ENCODE measurements around the gene OR52N5. TPM values are rescaled to one million over a fixed set of nuclear protein-coding genes. Genes with fewer than 3 reads are reported as not detected.

Gene OR52N5
- total RNA-seq, 1 experiment from 2014 or later = not detected

DNA sequence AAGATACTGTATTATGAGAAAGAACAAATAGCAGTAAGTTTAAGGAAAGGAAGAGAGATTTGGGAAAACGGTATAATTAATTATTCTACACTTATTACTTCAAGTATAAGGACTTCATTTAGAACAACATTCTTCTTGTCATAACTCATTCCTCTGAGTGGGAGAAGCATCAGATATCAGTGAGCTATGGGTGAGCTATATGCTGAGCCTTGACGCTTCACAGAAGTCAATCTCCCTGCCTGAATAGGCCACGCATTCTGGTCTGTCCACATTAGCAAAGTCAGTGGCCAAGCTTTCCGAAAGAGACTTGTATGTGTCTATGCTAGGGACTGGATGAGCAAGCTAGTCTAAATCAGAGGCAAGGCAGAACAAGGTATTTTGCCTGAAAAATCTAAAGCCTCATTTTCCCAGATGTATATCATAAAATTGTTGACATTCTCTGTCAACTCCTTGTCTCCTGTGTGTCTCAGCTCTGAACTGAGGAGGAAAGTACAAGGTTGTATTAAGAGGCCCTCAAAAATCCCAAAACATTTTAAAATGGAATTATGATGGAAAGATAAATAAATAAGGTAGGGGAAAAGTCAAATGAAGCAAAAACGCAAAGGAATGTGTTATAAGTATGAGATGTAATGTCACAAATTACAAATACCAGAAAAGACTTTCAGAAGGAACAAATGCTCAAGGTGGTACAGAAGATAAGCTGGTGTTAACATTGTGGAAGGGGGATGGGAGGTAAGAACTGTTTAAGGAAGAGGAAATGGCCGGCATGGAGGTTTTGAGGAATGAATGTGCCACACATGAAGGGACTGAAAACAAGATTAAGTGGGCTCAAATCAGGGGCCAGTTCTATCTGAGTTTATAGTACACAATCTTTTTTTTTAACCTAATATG is 27.0 kb upstream of the OR52N5 start:
- POLR2A ChIA-PET = no interaction called here

DNA sequence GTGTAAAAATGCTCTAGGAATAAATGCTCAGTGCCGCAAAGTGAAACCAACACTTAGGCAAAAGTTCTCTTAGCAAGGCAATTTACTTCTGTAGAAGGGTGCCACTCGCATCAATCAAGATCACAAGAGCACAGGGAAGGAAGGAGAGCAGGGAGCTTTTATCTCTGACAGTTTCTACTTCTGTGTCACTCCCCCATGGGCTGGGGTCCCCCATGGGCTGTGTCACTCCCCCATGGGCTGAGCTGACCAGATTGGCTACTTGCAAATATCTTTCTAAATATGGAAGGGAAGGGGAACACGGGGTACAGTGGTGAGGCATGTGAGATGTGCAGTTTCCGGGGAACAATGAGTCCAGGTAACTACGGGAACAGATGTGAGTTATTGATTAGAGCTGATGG is 26.0 kb upstream of the OR52N5 start:
- ATAC-seq = peak; percentile 64
- intact Hi-C loops (cut with micrococcal nuclease; ENCODE audit: unreplicated experiment) = loop anchor here (2.0 to 5.0 kb wide), 6 partner anchors 208 to 1182 kb away; partner anchors contain the start of gene OR51M1

More for the DNA sequence above, 27.0 kb upstream of the OR52N5 start:
- in situ Hi-C loops (cut with HindIII; ENCODE audit: low pct_unique_long_range_greater_than_20kb, low sequenced_read_pairs) = no loop called here
- H3K36me3 ChIP-seq (ENCODE audit: control insufficient read depth, insufficient read depth, low read length) = no peaks in the 10 kb centered on the region
- peaks cover 11% of the 10 kb centered on the region; the same call in 1 of the 2 replicates for H3K27me3 ChIP-seq (ENCODE audit: control insufficient read depth, insufficient read depth, low read length)
- no TSS peak for BruUV-seq (replicated peaks)
- no peak overlapping the region for H3K27ac ChIP-seq (ENCODE audit: low read length)
- TF ChIP-seq SIN3A (IDR thresholded peaks at IDR 0.05; ENCODE audit: borderline replicate concordance, insufficient read depth, low read depth, low read length) = no peak
- TF ChIP-seq, protein P1, sequence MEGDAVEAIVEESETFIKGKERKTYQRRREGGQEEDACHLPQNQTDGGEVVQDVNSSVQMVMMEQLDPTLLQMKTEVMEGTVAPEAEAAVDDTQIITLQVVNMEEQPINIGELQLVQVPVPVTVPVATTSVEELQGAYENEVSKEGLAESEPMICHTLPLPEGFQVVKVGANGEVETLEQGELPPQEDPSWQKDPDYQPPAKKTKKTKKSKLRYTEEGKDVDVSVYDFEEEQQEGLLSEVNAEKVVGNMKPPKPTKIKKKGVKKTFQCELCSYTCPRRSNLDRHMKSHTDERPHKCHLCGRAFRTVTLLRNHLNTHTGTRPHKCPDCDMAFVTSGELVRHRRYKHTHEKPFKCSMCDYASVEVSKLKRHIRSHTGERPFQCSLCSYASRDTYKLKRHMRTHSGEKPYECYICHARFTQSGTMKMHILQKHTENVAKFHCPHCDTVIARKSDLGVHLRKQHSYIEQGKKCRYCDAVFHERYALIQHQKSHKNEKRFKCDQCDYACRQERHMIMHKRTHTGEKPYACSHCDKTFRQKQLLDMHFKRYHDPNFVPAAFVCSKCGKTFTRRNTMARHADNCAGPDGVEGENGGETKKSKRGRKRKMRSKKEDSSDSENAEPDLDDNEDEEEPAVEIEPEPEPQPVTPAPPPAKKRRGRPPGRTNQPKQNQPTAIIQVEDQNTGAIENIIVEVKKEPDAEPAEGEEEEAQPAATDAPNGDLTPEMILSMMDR (IDR thresholded peaks at IDR 0.05) = no peak
- TF ChIP-seq, protein P2, sequence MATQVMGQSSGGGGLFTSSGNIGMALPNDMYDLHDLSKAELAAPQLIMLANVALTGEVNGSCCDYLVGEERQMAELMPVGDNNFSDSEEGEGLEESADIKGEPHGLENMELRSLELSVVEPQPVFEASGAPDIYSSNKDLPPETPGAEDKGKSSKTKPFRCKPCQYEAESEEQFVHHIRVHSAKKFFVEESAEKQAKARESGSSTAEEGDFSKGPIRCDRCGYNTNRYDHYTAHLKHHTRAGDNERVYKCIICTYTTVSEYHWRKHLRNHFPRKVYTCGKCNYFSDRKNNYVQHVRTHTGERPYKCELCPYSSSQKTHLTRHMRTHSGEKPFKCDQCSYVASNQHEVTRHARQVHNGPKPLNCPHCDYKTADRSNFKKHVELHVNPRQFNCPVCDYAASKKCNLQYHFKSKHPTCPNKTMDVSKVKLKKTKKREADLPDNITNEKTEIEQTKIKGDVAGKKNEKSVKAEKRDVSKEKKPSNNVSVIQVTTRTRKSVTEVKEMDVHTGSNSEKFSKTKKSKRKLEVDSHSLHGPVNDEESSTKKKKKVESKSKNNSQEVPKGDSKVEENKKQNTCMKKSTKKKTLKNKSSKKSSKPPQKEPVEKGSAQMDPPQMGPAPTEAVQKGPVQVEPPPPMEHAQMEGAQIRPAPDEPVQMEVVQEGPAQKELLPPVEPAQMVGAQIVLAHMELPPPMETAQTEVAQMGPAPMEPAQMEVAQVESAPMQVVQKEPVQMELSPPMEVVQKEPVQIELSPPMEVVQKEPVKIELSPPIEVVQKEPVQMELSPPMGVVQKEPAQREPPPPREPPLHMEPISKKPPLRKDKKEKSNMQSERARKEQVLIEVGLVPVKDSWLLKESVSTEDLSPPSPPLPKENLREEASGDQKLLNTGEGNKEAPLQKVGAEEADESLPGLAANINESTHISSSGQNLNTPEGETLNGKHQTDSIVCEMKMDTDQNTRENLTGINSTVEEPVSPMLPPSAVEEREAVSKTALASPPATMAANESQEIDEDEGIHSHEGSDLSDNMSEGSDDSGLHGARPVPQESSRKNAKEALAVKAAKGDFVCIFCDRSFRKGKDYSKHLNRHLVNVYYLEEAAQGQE (IDR thresholded peaks at IDR 0.05; ENCODE audit: insufficient read depth in 1 of 2, low read depth in 2 of 2, low read length in 1 of 2) = no peak
- TF ChIP-seq TCF7L2 (IDR thresholded peaks at IDR 0.05; ENCODE audit: low read depth, low read length) = no peak
- no peak for TF ChIP-seq POLR2AphosphoS5 (IDR thresholded peaks at IDR 0.05; ENCODE audit: low read depth, low read length)
- CTCF ChIA-PET = interaction anchor here (1.4 kb wide), 1 partner anchor 81 kb away, joined by 4 read pairs; no protein-coding TSS in a partner anchor
- H3K9me3 ChIP-seq (ENCODE audit: control insufficient read depth, insufficient read depth, low read depth, low read length) = no peaks in the 10 kb centered on the region
- ATAC-seq (no peak), DNase-seq (ENCODE audit: low read depth, low spot score) (no peak)
- peaks cover 7% of the 10 kb centered on the region for H3K4me1 ChIP-seq (ENCODE audit: control insufficient read depth, insufficient read depth, low read length)
- no peak overlapping the region for H3K4me3 ChIP-seq (ENCODE audit: low read depth in 2 of 2, low read length in 2 of 2)
- intact Hi-C loops (cut with micrococcal nuclease; ENCODE audit: unreplicated experiment) = loop anchor here (2.0 to 5.0 kb wide), 6 partner anchors 209 to 1183 kb away; partner anchors contain the start of gene OR51M1

More for the DNA sequence above, 26.0 kb upstream of the OR52N5 start:
- TF ChIP-seq SIN3A (IDR thresholded peaks at IDR 0.05; ENCODE audit: borderline replicate concordance, insufficient read depth, low read depth, low read length) (no peak), TCF7L2 (IDR thresholded peaks at IDR 0.05; ENCODE audit: low read depth, low read length) (no peak), POLR2AphosphoS5 (IDR thresholded peaks at IDR 0.05; ENCODE audit: low read depth, low read length) (no peak)
- TF ChIP-seq, protein P2 (IDR thresholded peaks at IDR 0.05; ENCODE audit: insufficient read depth in 1 of 2, low read depth in 2 of 2, low read length in 1 of 2) = no peak
- TF ChIP-seq, protein P1 (IDR thresholded peaks at IDR 0.05) = no peak
- peaks cover 11% of the 10 kb centered on the region; the same call in 1 of the 2 replicates for H3K27me3 ChIP-seq (ENCODE audit: control insufficient read depth, insufficient read depth, low read length)
- no TSS peak for BruUV-seq (replicated peaks)
- in situ Hi-C loops (cut with HindIII; ENCODE audit: low pct_unique_long_range_greater_than_20kb, low sequenced_read_pairs) = no loop called here
- H3K9me3 ChIP-seq (ENCODE audit: control insufficient read depth, insufficient read depth, low read depth, low read length) = no peaks in the 10 kb centered on the region
- no peaks in the 10 kb centered on the region for H3K36me3 ChIP-seq (ENCODE audit: control insufficient read depth, insufficient read depth, low read length)
- H3K4me1 ChIP-seq (ENCODE audit: control insufficient read depth, insufficient read depth, low read length) = peaks cover 7% of the 10 kb centered on the region
- ChIA-PET CTCF (interaction anchor here (1.4 kb wide), 1 partner anchor 82 kb away, joined by 4 read pairs; no protein-coding TSS in a partner anchor), POLR2A (no interaction called here)
- H3K4me3 ChIP-seq (ENCODE audit: low read depth in 2 of 2, low read length in 2 of 2) = peak overlapping the region; percentile 42 to 69
- H3K27ac ChIP-seq (ENCODE audit: low read length) = no peak overlapping the region
- no peak for DNase-seq (ENCODE audit: low read depth, low spot score)
